Left lung (tissue), 10 donors: Measurements from ENCODE around the gene SYT1. TPM values are rescaled to one million over a fixed set of nuclear protein-coding genes. Genes with fewer than 3 reads are reported as not detected.

Experiments used
- ATAC-seq: fragments of 200-7000 bp; cut with Tn5 transposase; one replicate; pipeline ENCODE4 v1.9.1; 2020; ENCODE audit warnings: moderate library complexity
- DNase-seq, 4 donors: peaks; one replicate each; pipeline ENCODE4 v3.0.0-alpha.2; 2013 to 2020
- H3K27ac ChIP-seq, 2 donors: fragments of 200-600 bp; sonication (generic) in 1 of 2; one replicate each; pipeline versions ENCODE4 v1.5.0 to v1.8.0; 2020 to 2021
- H3K27me3 ChIP-seq, 2 donors: fragments of 200-600 bp; sonication (generic) in 1 of 2; one replicate each; pipeline versions ENCODE4 v1.5.0 to v1.8.0; 2020 to 2021
- H3K36me3 ChIP-seq, 2 donors: fragments of 200-600 bp; sonication (generic) in 1 of 2; one replicate each; pipeline versions ENCODE4 v1.5.0 to v1.8.0; 2020 to 2021
- H3K4me1 ChIP-seq, 2 donors: fragments of 200-600 bp; one replicate each; pipeline ENCODE4 v1.8.0; 2021
- H3K4me3 ChIP-seq, 2 donors: fragments of 200-600 bp; sonication (generic) in 1 of 2; one replicate each; pipeline versions ENCODE4 v1.5.0 to v1.8.0; 2020 to 2021; ENCODE audit warnings: mild to moderate bottlenecking in 1 of 2
- H3K9me3 ChIP-seq, 2 donors: fragments of 200-600 bp; sonication (generic) in 1 of 2; one replicate each; pipeline versions ENCODE4 v1.5.0 to v1.8.0; 2020 to 2021
- intact Hi-C, 2 donors: fragments of 100-400 bp; cut with DNase I; formaldehyde crosslinking; loops; one replicate each; pipeline versions ENCODE4 v1.11.2 to v1.14.2; 2022
- polyA plus RNA-seq, 6 donors: library from polyadenylated mRNA; unstranded; fragments of 120-200 nt; gene quantifications; one replicate each; pipeline ENCODE4 v1.2.1, GENCODE V29; 2013; ENCODE audit not compliant: insufficient read length in 6 of 6
- total RNA-seq, 2 donors: library from RNA; stranded (reverse); fragmentation: NEBNext Ultra II Directional; extraction: Animal tissue kit (Norgen Biotek cat#: 25700); gene quantifications; one replicate each; pipeline ENCODE4 v1.2.1, GENCODE V29; 2021
- TF ChIP-seq, protein P1 (sequence below), 2 donors: fragments of 200-600 bp; sonication (generic) in 1 of 2; IDR thresholded peaks; one replicate each; pipeline versions ENCODE4 v1.5.0 to v1.8.0; 2021; ENCODE audit warnings: antibody characterized with exemption in 2 of 2
- donor health status: DM: no; HTN: yes; CAD: no.
- donor health status: DM: no; HTN: no; CAD: no.

Gene SYT1
- total and polyA plus RNA-seq, 8 donors, result 1.5 to 6.9 (median 4.8) TPM

DNA sequence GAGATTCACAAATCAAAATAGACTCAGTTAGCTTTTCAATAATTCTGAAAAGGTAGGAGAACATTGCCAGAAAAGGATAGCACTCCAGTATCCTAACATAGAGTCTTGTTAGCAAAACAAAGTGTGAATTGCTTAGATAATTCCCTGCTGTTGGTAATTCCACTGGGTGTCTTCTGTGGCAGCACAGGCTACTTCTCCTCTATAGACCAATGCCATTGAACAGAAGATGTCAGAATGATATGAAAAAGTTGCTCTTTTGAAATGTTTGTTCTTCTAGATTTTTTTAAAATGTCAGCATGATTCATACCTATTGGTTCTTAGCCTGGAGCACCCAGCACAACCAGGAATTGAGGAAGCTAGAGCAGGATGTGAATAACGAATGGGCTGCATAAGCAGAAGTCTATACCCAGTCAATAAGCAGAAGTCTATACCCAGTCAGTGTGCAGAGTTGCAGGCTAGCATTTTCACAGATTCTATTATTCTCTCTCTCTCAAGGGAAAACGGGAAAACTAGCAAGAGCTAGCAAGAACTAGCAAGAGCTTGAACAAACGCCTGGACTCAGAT lies 112.8 kb downstream of the SYT1 start:
- DNase-seq (no peak), ATAC-seq (no peak)
- intact Hi-C loops, result no loop called here

DNA sequence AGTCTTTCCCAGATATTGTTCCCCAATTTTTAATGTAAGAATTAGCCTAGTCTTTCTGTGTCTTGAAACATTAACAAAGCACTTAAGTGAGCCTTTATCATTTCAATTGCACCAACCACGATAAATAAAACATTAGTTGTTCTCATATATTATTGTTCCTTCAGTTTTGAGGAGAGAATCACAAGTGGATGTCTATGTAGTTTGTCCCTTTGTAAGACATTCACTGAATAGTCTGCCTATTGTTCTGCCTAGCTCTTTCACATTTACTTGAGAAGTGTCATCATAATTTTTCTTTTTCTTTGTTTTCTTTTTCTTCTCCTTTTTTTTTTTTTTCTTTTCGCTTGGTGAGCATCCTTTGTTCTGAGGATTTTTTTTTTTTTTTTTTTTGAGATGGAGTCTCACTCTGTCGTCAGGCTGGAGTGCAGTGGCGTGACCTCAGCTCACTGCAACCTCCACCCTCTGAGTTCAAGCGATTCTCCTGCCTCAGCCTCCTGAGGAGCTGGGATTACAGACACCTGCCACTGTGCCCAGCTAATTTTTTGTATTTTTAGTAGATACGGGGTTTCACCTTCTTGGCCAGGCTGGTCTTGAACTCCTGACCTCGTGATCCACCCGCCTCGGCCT lies 129.7 kb downstream of the SYT1 start:
- peak in 1 of 4 donors; percentile 6 for DNase-seq
- no peaks in the 10 kb centered on the region for H3K27me3 ChIP-seq
- no peak for ATAC-seq
- TF ChIP-seq, protein P1, sequence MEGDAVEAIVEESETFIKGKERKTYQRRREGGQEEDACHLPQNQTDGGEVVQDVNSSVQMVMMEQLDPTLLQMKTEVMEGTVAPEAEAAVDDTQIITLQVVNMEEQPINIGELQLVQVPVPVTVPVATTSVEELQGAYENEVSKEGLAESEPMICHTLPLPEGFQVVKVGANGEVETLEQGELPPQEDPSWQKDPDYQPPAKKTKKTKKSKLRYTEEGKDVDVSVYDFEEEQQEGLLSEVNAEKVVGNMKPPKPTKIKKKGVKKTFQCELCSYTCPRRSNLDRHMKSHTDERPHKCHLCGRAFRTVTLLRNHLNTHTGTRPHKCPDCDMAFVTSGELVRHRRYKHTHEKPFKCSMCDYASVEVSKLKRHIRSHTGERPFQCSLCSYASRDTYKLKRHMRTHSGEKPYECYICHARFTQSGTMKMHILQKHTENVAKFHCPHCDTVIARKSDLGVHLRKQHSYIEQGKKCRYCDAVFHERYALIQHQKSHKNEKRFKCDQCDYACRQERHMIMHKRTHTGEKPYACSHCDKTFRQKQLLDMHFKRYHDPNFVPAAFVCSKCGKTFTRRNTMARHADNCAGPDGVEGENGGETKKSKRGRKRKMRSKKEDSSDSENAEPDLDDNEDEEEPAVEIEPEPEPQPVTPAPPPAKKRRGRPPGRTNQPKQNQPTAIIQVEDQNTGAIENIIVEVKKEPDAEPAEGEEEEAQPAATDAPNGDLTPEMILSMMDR (IDR thresholded peaks at IDR 0.05), result no peak
- H3K36me3 ChIP-seq, result no peaks in the 10 kb centered on the region
- no peak overlapping the region for H3K4me3 ChIP-seq
- H3K9me3 ChIP-seq, result no peaks in the 10 kb centered on the region
- no peaks in the 10 kb centered on the region for H3K4me1 ChIP-seq
- intact Hi-C loops, result no loop called here
- no peak overlapping the region for H3K27ac ChIP-seq

More for the DNA sequence above, 112.8 kb downstream of the SYT1 start:
- Histone ChIP-seq H3K9me3 (no peaks in the 10 kb centered on the region), H3K27me3 (no peaks in the 10 kb centered on the region), H3K27ac (no peak overlapping the region), H3K4me1 (no peaks in the 10 kb centered on the region), H3K36me3 (no peaks in the 10 kb centered on the region), H3K4me3 (no peak overlapping the region)
- TF ChIP-seq, protein P1 (IDR thresholded peaks at IDR 0.05), result no peak

DNA sequence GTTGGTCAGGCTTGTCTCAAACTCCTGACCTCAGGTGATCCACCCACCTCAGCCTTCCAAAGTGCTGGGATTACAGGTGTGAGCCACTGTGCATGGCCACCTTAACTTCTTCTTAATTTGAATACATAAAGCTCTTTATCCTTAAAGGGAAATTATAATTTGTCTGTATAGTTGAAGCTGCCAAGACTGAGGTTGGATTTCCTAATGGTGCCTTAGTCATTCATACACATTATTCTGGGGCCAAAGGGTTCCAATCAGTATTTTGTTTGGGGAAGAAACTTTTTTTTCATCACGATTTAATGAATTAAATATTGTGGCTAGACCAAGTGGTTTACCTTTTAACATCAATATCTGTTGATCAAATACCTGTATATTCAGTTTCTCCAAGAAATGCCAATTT lies 135.9 kb downstream of the SYT1 start:
- Histone ChIP-seq H3K27ac (no peak overlapping the region), H3K27me3 (no peaks in the 10 kb centered on the region), H3K4me3 (no peak overlapping the region), H3K36me3 (no peaks in the 10 kb centered on the region), H3K4me1 (no peaks in the 10 kb centered on the region), H3K9me3 (no peaks in the 10 kb centered on the region)
- no peak for DNase-seq
- ATAC-seq, result no peak
- TF ChIP-seq, protein P1 (IDR thresholded peaks at IDR 0.05), result no peak
- intact Hi-C loops, result no loop called here

DNA sequence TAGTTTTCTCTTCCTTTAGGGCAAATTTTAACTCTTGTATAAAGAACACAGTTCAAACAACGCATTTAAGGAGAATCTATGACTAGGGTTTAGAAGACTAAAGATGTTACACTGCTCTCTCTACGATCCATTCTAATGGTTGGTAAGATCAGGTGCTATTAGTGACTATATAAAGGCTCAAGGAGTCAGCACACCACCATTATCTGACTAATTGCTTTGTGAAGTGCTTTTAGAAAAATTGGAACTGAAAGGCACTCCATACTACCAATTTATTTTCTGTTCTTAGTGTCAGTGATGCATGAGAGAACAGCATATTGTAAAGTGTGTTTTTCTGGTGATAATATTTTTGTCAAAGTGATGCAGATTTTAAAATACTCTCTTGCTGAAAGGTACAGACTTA lies 136.8 kb downstream of the SYT1 start:
- H3K27me3 ChIP-seq, result no peaks in the 10 kb centered on the region
- TF ChIP-seq, protein P1 (IDR thresholded peaks at IDR 0.05), result no peak
- intact Hi-C loops, result no loop called here
- DNase-seq (no peak), ATAC-seq (no peak)
- no peaks in the 10 kb centered on the region for H3K9me3 ChIP-seq
- H3K4me1 ChIP-seq, result no peaks in the 10 kb centered on the region
- no peak overlapping the region for H3K4me3 ChIP-seq
- no peaks in the 10 kb centered on the region for H3K36me3 ChIP-seq
- no peak overlapping the region for H3K27ac ChIP-seq

DNA sequence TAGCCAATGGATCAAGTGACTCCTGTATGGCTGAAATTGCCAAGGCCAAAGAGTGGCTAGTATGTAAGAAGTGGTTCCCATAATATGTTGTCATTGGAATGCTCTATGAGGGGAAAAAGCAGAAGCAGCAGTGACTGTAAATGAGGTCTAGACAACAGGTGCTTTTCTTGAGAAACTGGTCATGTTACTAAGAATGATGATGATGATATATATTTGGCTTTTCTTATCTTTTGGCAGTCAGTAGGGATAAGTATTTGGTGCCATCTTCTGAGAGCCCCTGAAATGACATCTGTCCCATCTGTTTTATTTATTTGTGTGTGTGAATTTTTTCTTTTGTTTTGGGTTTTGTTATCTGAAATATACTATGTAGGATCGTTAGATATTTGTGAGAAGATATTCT lies 141.7 kb downstream of the SYT1 start:
- DNase-seq (no peak), ATAC-seq (no peak)
- Histone ChIP-seq H3K27me3 (no peaks in the 10 kb centered on the region), H3K9me3 (no peaks in the 10 kb centered on the region), H3K4me1 (no peaks in the 10 kb centered on the region), H3K4me3 (no peak overlapping the region), H3K27ac (no peak overlapping the region), H3K36me3 (no peaks in the 10 kb centered on the region)
- intact Hi-C loops, result no loop called here
- TF ChIP-seq, protein P1 (IDR thresholded peaks at IDR 0.05), result no peak
